ENCODE data around the gene RANBP1. TPM values are rescaled to one million over a fixed set of nuclear protein-coding genes. Genes with fewer than 3 reads are reported as not detected.

Gene RANBP1
- total RNA-seq, 2 experiments from 2014 or later: 68.1 to 72.1 TPM

GRCh38 chr22:20148414-20148813 lies 32.5 kb downstream of the RANBP1 start:
- H3K4me3 ChIP-seq (ENCODE audit: low read length): no peak overlapping the region
- H3K4me1 Mint-ChIP-seq (ENCODE audit: low read depth): no peaks in the 10 kb centered on the region
- H3K4me1 ChIP-seq (ENCODE audit: insufficient read depth, low read length): no peaks in the 10 kb centered on the region
- intact Hi-C loops (cut with DNase I, micrococcal nuclease): no loop called here
- DNase-seq: no peak
- no peaks in the 10 kb centered on the region for H3K36me3 Mint-ChIP-seq (ENCODE audit: low read depth)
- no peak overlapping the region for H3K27ac ChIP-seq (ENCODE audit: low read depth in 1 of 2, low read length in 2 of 2)
- H3K9me3 ChIP-seq (ENCODE audit: control insufficient read depth in 1 of 2, insufficient read depth in 1 of 2, low read length in 2 of 2): no peaks in the 10 kb centered on the region
- no peaks in the 10 kb centered on the region for H3K27me3 ChIP-seq (ENCODE audit: control insufficient read depth in 1 of 2, insufficient read depth in 2 of 2, low read length in 2 of 2)
- no peaks in the 10 kb centered on the region for H3K27me3 Mint-ChIP-seq
- ChIA-PET CTCF (no interaction called here), POLR2A (no interaction called here)
- H3K9me3 Mint-ChIP-seq: no peaks in the 10 kb centered on the region
- ATAC-seq (ENCODE audit: poor library complexity): no peak
- no peak for TF ChIP-seq CTCF (IDR thresholded peaks at IDR 0.05)
- no peak overlapping the region for H3K27ac Mint-ChIP-seq
- H3K4me3 Mint-ChIP-seq: no peak overlapping the region
- peaks cover 3% of the 10 kb centered on the region for H3K36me3 ChIP-seq (ENCODE audit: insufficient read depth, low read length)

- Histone ChIP-seq H3K27ac (ENCODE audit: low read depth in 1 of 2, low read length in 2 of 2) (no peak overlapping the region), H3K4me1 (ENCODE audit: insufficient read depth, low read length) (peaks cover 2% of the 10 kb centered on the region), H3K9me3 (ENCODE audit: control insufficient read depth in 1 of 2, insufficient read depth in 1 of 2, low read length in 2 of 2) (no peaks in the 10 kb centered on the region), H3K27me3 (ENCODE audit: control insufficient read depth in 1 of 2, insufficient read depth in 2 of 2, low read length in 2 of 2) (peaks cover 0 to under 1% of the 10 kb centered on the region in 2 experiments), H3K4me3 (ENCODE audit: low read length) (no peak overlapping the region), H3K36me3 (ENCODE audit: insufficient read depth, low read length) (no peaks in the 10 kb centered on the region)
- DNase-seq: no peak
- ChIA-PET POLR2A (no interaction called here), CTCF (no interaction called here)
- H3K9me3 Mint-ChIP-seq: no peaks in the 10 kb centered on the region
- intact Hi-C loops (cut with DNase I, micrococcal nuclease): no loop called here
- H3K4me3 Mint-ChIP-seq: no peak overlapping the region
- no peaks in the 10 kb centered on the region for H3K36me3 Mint-ChIP-seq (ENCODE audit: low read depth)
- H3K4me1 Mint-ChIP-seq (ENCODE audit: low read depth): no peaks in the 10 kb centered on the region
- TF ChIP-seq CTCF (IDR thresholded peaks at IDR 0.05): no peak
- no peak overlapping the region for H3K27ac Mint-ChIP-seq
- no peaks in the 10 kb centered on the region for H3K27me3 Mint-ChIP-seq
- no peak for ATAC-seq (ENCODE audit: poor library complexity)
Observed at GRCh38 chr22:20149257-20150250, 33.6 kb downstream of the RANBP1 start.

GRCh38 chr22:20150381-20151275 lies 34.7 kb downstream of the RANBP1 start, which contains the start of gene CCDC188:
TSS of gene CCDC188 (minus strand) at chr22:20151055. CDS start at chr22:20150986, 69 bp downstream.
- Histone ChIP-seq H3K27me3 (ENCODE audit: control insufficient read depth in 1 of 2, insufficient read depth in 2 of 2, low read length in 2 of 2) (peaks cover 0 to 4% of the 10 kb centered on the region in 2 experiments), H3K36me3 (ENCODE audit: insufficient read depth, low read length) (no peaks in the 10 kb centered on the region), H3K4me1 (ENCODE audit: insufficient read depth, low read length) (peaks cover 13% of the 10 kb centered on the region), H3K9me3 (ENCODE audit: control insufficient read depth in 1 of 2, insufficient read depth in 1 of 2, low read length in 2 of 2) (no peaks in the 10 kb centered on the region), H3K4me3 (ENCODE audit: low read length) (no peak within 1 kb of the TSS), H3K27ac (ENCODE audit: low read depth in 1 of 2, low read length in 2 of 2) (no peak within 1 kb of the TSS)
- ATAC-seq (ENCODE audit: poor library complexity): no peak
- ChIA-PET CTCF (no interaction called here), POLR2A (no interaction called here)
- H3K27me3 Mint-ChIP-seq: no peaks in the 10 kb centered on the region
- H3K4me3 Mint-ChIP-seq: no peak within 1 kb of the TSS
- no peaks in the 10 kb centered on the region for H3K36me3 Mint-ChIP-seq (ENCODE audit: low read depth)
- no peaks in the 10 kb centered on the region for H3K4me1 Mint-ChIP-seq (ENCODE audit: low read depth)
- H3K9me3 Mint-ChIP-seq: no peaks in the 10 kb centered on the region
- intact Hi-C loops (cut with DNase I, micrococcal nuclease): no loop called here
- no peak for DNase-seq
- no peak within 1 kb of the TSS for H3K27ac Mint-ChIP-seq
- TF ChIP-seq CTCF (IDR thresholded peaks at IDR 0.05): no peak
